Neuronal stem cell (in vitro differentiated cells): Measurements from ENCODE around the gene IZUMO4.

Experiments
- DNase-seq: peaks from one replicate; pipeline ENCODE4 v3.0.0-alpha.2; 2013; ENCODE audit warnings: low spot score
- H2AFZ ChIP-seq: one replicate; pipeline ENCODE4 v1.6.1; 2013; ENCODE audit warnings: mild to moderate bottlenecking, low read length, inconsistent platforms
- H2AK5ac ChIP-seq: 2 replicates; pipeline ENCODE4 v1.6.1; 2013; ENCODE audit warnings: low read depth, mild to moderate bottlenecking, inconsistent platforms, low read length, moderate library complexity, mixed read lengths
- H2BK120ac ChIP-seq: 2 replicates; pipeline ENCODE4 v1.6.1; 2013; ENCODE audit warnings: low read depth, mild to moderate bottlenecking, inconsistent platforms, low read length, moderate library complexity, mixed read lengths
- H2BK12ac ChIP-seq: one replicate; pipeline ENCODE4 v1.6.1; 2013; ENCODE audit warnings: low read length, inconsistent platforms
- H2BK15ac ChIP-seq: 2 replicates; pipeline ENCODE4 v1.6.1; 2013; ENCODE audit warnings: mild to moderate bottlenecking, low read length, inconsistent platforms, mixed read lengths
- H2BK5ac ChIP-seq: one replicate; pipeline ENCODE4 v1.6.1; 2013; ENCODE audit warnings: inconsistent platforms, mild to moderate bottlenecking, low read length, moderate library complexity
- H3K14ac ChIP-seq: one replicate; pipeline ENCODE4 v1.6.1; 2013; ENCODE audit warnings: low read length, inconsistent platforms
- H3K18ac ChIP-seq: 2 replicates; pipeline ENCODE4 v1.6.1; 2013; ENCODE audit warnings: low read length, inconsistent platforms
- H3K23ac ChIP-seq: 2 replicates; pipeline ENCODE4 v1.6.1; 2013; ENCODE audit warnings: low read depth, mild to moderate bottlenecking, mixed read lengths, low read length, inconsistent platforms; ENCODE audit not compliant: poor library complexity
- H3K27ac ChIP-seq: replicated peaks from 3 replicates; pipeline ENCODE4 v1.5.1; 2013; ENCODE audit warnings: low read length, inconsistent platforms
- H3K27me3 ChIP-seq, 3 experiments: 2 replicates each; pipeline ENCODE4 v1.6.1; 2013; ENCODE audit warnings: low read length in 3 of 3, mild to moderate bottlenecking in 2 of 3, inconsistent platforms in 1 of 3, low read depth in 1 of 3, mixed read lengths in 1 of 3, moderate library complexity in 1 of 3; ENCODE audit not compliant: control insufficient read depth in 3 of 3, insufficient read depth in 3 of 3
- H3K36me3 ChIP-seq, 2 donors: replicated peaks in 1 of 2; 2 replicates each; pipeline ENCODE4 v1.6.1; 2013; ENCODE audit warnings: low read length in 2 of 2; ENCODE audit not compliant: control insufficient read depth in 2 of 2, insufficient read depth in 2 of 2
- H3K4ac ChIP-seq: 2 replicates; pipeline ENCODE4 v1.6.1; 2013; ENCODE audit warnings: inconsistent platforms, mild to moderate bottlenecking, low read length, moderate library complexity
- H3K4me1 ChIP-seq, 2 donors: 1 replicate in 1 of 2; 2 replicates in 1 of 2; pipeline ENCODE4 v1.6.1; 2013; ENCODE audit warnings: low read length in 2 of 2, low read depth in 1 of 2; ENCODE audit not compliant: control insufficient read depth in 2 of 2, insufficient read depth in 1 of 2
- H3K4me2 ChIP-seq: one replicate; pipeline ENCODE4 v1.6.1; 2013; ENCODE audit warnings: mild to moderate bottlenecking, low read length, inconsistent platforms; ENCODE audit not compliant: insufficient read depth, poor library complexity, severe bottlenecking
- H3K4me3 ChIP-seq, 2 donors: 2 replicates each; pipeline ENCODE4 v1.5.1; 2013; ENCODE audit warnings: low read length in 2 of 2, mild to moderate bottlenecking in 2 of 2, inconsistent platforms in 1 of 2, moderate library complexity in 1 of 2
- H3K79me1 ChIP-seq: one replicate; pipeline ENCODE4 v1.6.1; 2013; ENCODE audit warnings: low read depth, mild to moderate bottlenecking, inconsistent platforms, low read length, moderate library complexity
- H3K9ac ChIP-seq: one replicate; pipeline ENCODE4 v1.6.1; 2013; ENCODE audit warnings: mild to moderate bottlenecking, low read depth, low read length, inconsistent platforms; ENCODE audit not compliant: poor library complexity
- H3K9me3 ChIP-seq, 2 donors: replicated peaks in 1 of 2; 2 replicates each; pipeline versions ENCODE3 to v1.6.1; 2013; ENCODE audit warnings: low read length in 2 of 2, mild to moderate bottlenecking in 2 of 2, inconsistent platforms in 1 of 2, low read depth in 1 of 2, mixed read lengths in 1 of 2, moderate library complexity in 1 of 2; ENCODE audit not compliant: control insufficient read depth in 2 of 2, insufficient read depth in 1 of 2
- H4K8ac ChIP-seq: one replicate; pipeline ENCODE4 v1.6.1; 2013; ENCODE audit warnings: low read depth, mild to moderate bottlenecking, inconsistent platforms, low read length, moderate library complexity
- H4K91ac ChIP-seq: one replicate; pipeline ENCODE4 v1.6.1; 2013; ENCODE audit warnings: low read length, low read depth, mild to moderate bottlenecking, inconsistent platforms; ENCODE audit not compliant: poor library complexity
- WGBS, 2 donors: extraction: QIAGEN DNeasy Blood & Tissue Kit; methylation state at CpG; one replicate each; pipeline ENCODE4 v1.1.7; 2013; ENCODE audit warnings: missing lambda C conversion rate in 2 of 2, mixed read lengths in 1 of 2; ENCODE audit not compliant: insufficient read length in 2 of 2, insufficient replicate concordance in 1 of 2; ENCODE audit errors: extremely low coverage in 2 of 2; 5-methylcytosine and 5-hydroxymethylcytosine counted together

Gene IZUMO4

DNA sequence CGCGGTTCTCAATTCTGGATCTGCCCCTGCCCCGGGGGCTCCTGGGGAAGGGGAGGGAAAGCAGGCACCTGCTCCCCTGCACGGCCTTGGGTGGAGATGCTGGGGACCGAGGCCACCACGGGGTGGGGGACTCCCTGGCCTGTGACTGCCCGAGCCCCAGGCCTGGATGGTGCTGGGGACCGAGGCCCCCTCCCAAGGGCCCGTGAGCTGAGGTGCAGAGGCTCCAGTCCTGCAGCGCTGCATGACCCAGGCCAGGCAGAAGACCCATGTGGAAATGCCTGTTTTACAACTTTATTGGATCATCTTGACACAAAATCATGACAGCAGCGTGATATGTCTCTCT is 4.0 kb downstream of the IZUMO4 start:
- Histone ChIP-seq H3K79me1 (peaks cover 14% of the 10 kb centered on the region), H2BK12ac (no peak overlapping the region), H3K4me3 (no peak overlapping the region), H3K9me3 (no peaks in the 10 kb centered on the region), H2BK5ac (no peak overlapping the region), H3K4ac (no peak overlapping the region), H2BK15ac (no peak overlapping the region), H3K36me3 (peaks cover 46 to 60% of the 10 kb centered on the region in 2 donors), H2AK5ac (no peak overlapping the region), H3K4me1 (peaks cover 2 to 6% of the 10 kb centered on the region in 2 donors), H3K4me2 (no peak overlapping the region), H2BK120ac (no peak overlapping the region), H3K9ac (no peak overlapping the region), H4K8ac (no peak overlapping the region), H3K27me3 (no peaks in the 10 kb centered on the region), H3K23ac (no peak overlapping the region), H4K91ac (no peak overlapping the region), H3K18ac (no peak overlapping the region), H3K27ac (no peak overlapping the region), H2AFZ (no peak overlapping the region), H3K14ac (no peak overlapping the region)
- WGBS, 2 donors = no CpG with 5 or more reads among the region's 11 CpGs
- DNase-seq = no peak

GRCh38 chr19:2101417-2102335 is 5.0 kb downstream of the IZUMO4 start:
- no peak overlapping the region for H3K27ac ChIP-seq
- peaks cover 16% of the 10 kb centered on the region for H3K79me1 ChIP-seq
- H2BK12ac ChIP-seq = no peak overlapping the region
- H3K9me3 ChIP-seq = peaks cover 0 to 5% of the 10 kb centered on the region in 2 donors
- no peak overlapping the region for H4K91ac ChIP-seq
- H3K14ac ChIP-seq = no peak overlapping the region
- H2BK15ac ChIP-seq = no peak overlapping the region
- no peak overlapping the region for H3K4ac ChIP-seq
- WGBS, 2 donors = no CpG with 5 or more reads among the region's 45 CpGs
- H3K18ac ChIP-seq = no peak overlapping the region
- no peak overlapping the region for H2BK120ac ChIP-seq
- no peak for DNase-seq
- no peak overlapping the region for H4K8ac ChIP-seq
- no peak overlapping the region for H2AK5ac ChIP-seq
- H2BK5ac ChIP-seq = no peak overlapping the region
- no peaks in the 10 kb centered on the region for H3K27me3 ChIP-seq
- H3K36me3 ChIP-seq = peaks cover 54 to 70% of the 10 kb centered on the region in 2 donors
- H2AFZ ChIP-seq = no peak overlapping the region
- H3K4me1 ChIP-seq = peaks cover 2 to 6% of the 10 kb centered on the region in 2 donors
- H3K23ac ChIP-seq = peak overlapping the region; percentile 89
- H3K9ac ChIP-seq = no peak overlapping the region
- H3K4me3 ChIP-seq = no peak overlapping the region
- H3K4me2 ChIP-seq = no peak overlapping the region

- H3K9me3 ChIP-seq = peaks cover 0 to 5% of the 10 kb centered on the region in 2 donors
- H3K9ac ChIP-seq = no peak overlapping the region
- H3K79me1 ChIP-seq = peaks cover 16% of the 10 kb centered on the region
- no CpG with 5 or more reads among the region's 20 CpGs for WGBS, 2 donors
- H2BK120ac ChIP-seq = no peak overlapping the region
- no peak overlapping the region for H3K14ac ChIP-seq
- no peak overlapping the region for H3K4me2 ChIP-seq
- H2BK5ac ChIP-seq = peak overlapping the region; percentile 82
- no peaks in the 10 kb centered on the region for H3K4me1 ChIP-seq
- no peaks in the 10 kb centered on the region for H3K27me3 ChIP-seq
- no peak for DNase-seq
- no peak overlapping the region for H2AK5ac ChIP-seq
- peaks cover 62 to 83% of the 10 kb centered on the region in 2 donors for H3K36me3 ChIP-seq
- H2BK12ac ChIP-seq = no peak overlapping the region
- peak overlapping the region; percentile 17 for H3K18ac ChIP-seq
- no peak overlapping the region for H3K23ac ChIP-seq
- no peak overlapping the region for H2AFZ ChIP-seq
- H4K8ac ChIP-seq = peak overlapping the region; percentile 17
- no peak overlapping the region for H3K27ac ChIP-seq
- H2BK15ac ChIP-seq = no peak overlapping the region
- no peak overlapping the region for H4K91ac ChIP-seq
- H3K4me3 ChIP-seq = no peak overlapping the region
- H3K4ac ChIP-seq = no peak overlapping the region
These were observed 6.5 kb downstream of the IZUMO4 start for GRCh38 chr19:2103045-2103707.
